22Rv1 (cell line): ENCODE measurements around the gene ARSJ.
"Not testable (repeated sequence)": the region's sequence is repeated elsewhere in the genome, so short reads cannot be mapped to it uniquely, and the experiment has no call there.

Source experiments
- H3K27ac ChIP-seq: fragments of 450-650 bp; 2 replicates; pipeline ENCODE4 v1.5.1; 2017
- CTCF ChIP-seq: fragments of 450-650 bp; IDR thresholded peaks from 2 replicates; pipeline ENCODE4 v1.5.1; 2017; ENCODE audit warnings: mild to moderate bottlenecking
- ZFX ChIP-seq: fragments of 450-650 bp; IDR thresholded peaks from 2 replicates; pipeline ENCODE4 v1.6.1; 2017; ENCODE audit warnings: antibody characterized with exemption, borderline replicate concordance

ARSJ gene

GRCh38 chr4:114019276-114019968 lies 40.0 kb upstream of the ARSJ start:
- no peak for TF ChIP-seq CTCF
- no peak for TF ChIP-seq ZFX
- no peak overlapping the region for H3K27ac ChIP-seq

GRCh38 chr4:114017120-114017917 lies 37.9 kb upstream of the ARSJ start:
- no peak overlapping the region for H3K27ac ChIP-seq
- TF ChIP-seq CTCF (no peak), ZFX (no peak)

- TF ChIP-seq CTCF (no peak), ZFX (no peak)
- no peak overlapping the region for H3K27ac ChIP-seq
Measured at GRCh38 chr4:114015444-114015899, 36.0 kb upstream of the ARSJ start.

GRCh38 chr4:114013201-114013600 lies 33.8 kb upstream of the ARSJ start:
- not testable (repeated sequence) for H3K27ac ChIP-seq

GRCh38 chr4:114012749-114013148 lies 33.3 kb upstream of the ARSJ start:
- no peak for TF ChIP-seq ZFX
- no peak for TF ChIP-seq CTCF
- no peak overlapping the region for H3K27ac ChIP-seq

GRCh38 chr4:114005569-114006442 lies 26.4 kb upstream of the ARSJ start:
- TF ChIP-seq CTCF (no peak), ZFX (no peak)
- H3K27ac ChIP-seq, result no peak overlapping the region

- H3K27ac ChIP-seq, result not testable (repeated sequence)
Measured at GRCh38 chr4:114004483-114005226, 25.2 kb upstream of the ARSJ start.
